Keratinocyte (primary cell): ENCODE results near the gene GOLT1A.

Experiments
- EZH2 ChIP-seq: IDR thresholded peaks from one replicate; pipeline ENCODE4 v1.6.1; 2012; ENCODE audit warnings: inconsistent platforms, mild to moderate bottlenecking, low read length, moderate library complexity
- TF ChIP-seq, protein P1 (sequence below), 3 experiments: IDR thresholded peaks in 1 of 3; conservative IDR thresholded peaks in 1 of 3; optimal IDR thresholded peaks in 1 of 3; 2 replicates in 2 of 3; 3 replicates in 1 of 3; pipeline versions ENCODE3 to v1.5.1; 2011; ENCODE audit warnings: low read length in 3 of 3, mild to moderate bottlenecking in 3 of 3, moderate library complexity in 2 of 3, control low read depth in 1 of 3, inconsistent platforms in 1 of 3; ENCODE audit not compliant: insufficient read depth in 2 of 3; ENCODE audit errors: extremely low read depth in 1 of 3

DNA sequence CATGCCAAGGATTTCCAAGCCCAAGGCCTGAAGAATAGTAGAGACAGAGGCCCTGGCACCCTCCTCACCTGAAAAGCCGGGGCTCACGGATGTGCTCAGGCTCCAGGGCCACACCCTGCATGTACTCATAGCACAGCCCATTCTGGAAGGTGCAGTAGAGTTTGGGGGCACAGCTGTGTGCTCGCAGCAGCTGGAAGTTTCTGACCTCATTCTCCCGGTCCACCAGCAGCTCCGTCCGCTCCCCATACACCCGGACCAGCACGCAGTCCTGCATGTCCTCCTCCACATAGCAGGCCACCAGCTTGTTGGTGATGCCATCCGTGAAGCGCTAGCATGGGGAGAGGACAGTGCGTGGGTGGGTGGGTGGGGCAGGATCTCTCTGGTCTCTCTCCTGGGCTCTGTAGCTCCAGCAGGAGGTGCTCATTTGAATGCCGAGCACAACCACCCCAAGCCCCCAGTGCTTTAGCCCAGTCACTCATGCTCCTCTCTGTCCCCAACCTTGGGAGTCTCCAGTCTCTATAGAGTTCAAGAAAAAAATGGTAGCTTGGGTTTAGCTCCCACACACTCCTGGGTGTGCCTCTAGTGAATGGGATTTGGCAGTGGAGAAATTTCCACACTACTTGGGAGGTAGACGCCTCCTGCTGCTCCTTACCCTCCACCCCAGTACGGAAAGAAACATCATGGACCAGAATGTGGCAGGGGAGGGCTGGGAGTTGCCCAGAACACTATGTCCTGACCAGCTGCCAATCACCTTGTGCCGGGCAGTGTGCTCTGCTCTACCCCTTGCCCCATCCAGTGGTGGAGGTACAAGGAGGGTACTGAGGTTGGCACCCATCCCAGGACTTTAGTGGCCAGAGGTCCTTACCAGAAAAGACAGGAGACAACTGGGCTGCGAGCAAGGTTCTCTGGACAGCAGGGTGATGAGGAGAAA is 63.9 kb downstream of the GOLT1A start:
- TF ChIP-seq, protein P1, sequence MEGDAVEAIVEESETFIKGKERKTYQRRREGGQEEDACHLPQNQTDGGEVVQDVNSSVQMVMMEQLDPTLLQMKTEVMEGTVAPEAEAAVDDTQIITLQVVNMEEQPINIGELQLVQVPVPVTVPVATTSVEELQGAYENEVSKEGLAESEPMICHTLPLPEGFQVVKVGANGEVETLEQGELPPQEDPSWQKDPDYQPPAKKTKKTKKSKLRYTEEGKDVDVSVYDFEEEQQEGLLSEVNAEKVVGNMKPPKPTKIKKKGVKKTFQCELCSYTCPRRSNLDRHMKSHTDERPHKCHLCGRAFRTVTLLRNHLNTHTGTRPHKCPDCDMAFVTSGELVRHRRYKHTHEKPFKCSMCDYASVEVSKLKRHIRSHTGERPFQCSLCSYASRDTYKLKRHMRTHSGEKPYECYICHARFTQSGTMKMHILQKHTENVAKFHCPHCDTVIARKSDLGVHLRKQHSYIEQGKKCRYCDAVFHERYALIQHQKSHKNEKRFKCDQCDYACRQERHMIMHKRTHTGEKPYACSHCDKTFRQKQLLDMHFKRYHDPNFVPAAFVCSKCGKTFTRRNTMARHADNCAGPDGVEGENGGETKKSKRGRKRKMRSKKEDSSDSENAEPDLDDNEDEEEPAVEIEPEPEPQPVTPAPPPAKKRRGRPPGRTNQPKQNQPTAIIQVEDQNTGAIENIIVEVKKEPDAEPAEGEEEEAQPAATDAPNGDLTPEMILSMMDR (optimal IDR thresholded peaks at IDR 0.05 in 1 of 3, IDR thresholded peaks at IDR 0.05 in 1 of 3, conservative IDR thresholded peaks at IDR 0.05 in 1 of 3; ENCODE audit: extremely low read depth in 1 of 3, insufficient read depth in 2 of 3, low read length in 3 of 3): no peak
- TF ChIP-seq EZH2: no peak
